Body of pancreas (tissue), 2 donors: ENCODE measurements around the gene UNC13C. TPM values are rescaled to one million over a fixed set of nuclear protein-coding genes. Genes with fewer than 3 reads are reported as not detected.

ENCODE experiments used
- total RNA-seq, 2 donors: library from RNA; depleted of rRNA; stranded (reverse); fragments of >200 nt; gene quantifications; one replicate each; pipeline ENCODE4 v1.1.0, GENCODE V29; 2016

The UNC13C gene
- total RNA-seq, 2 donors from 2014 or later: not detected

Other genes with a start within 250 kb of the UNC13C start
- gene WDR72, start 218.8 kb upstream of the UNC13C start, total RNA-seq: 1 to 10 TPM; 5.4 to 9.2 TPM